CD14-positive monocyte (primary cell): ENCODE measurements around the gene CSNK1D. TPM values are rescaled to one million over a fixed set of nuclear protein-coding genes. Genes with fewer than 3 reads are reported as not detected.

Experiments used
- DNase-seq, 3 donors: peaks; one replicate each; pipeline ENCODE4 v3.0.0-alpha.2; 2011 to 2022
- H2AFZ ChIP-seq: 2 replicates; pipeline ENCODE4 v1.6.0; 2012; ENCODE audit warnings: mild to moderate bottlenecking, low read depth, low read length, inconsistent platforms; ENCODE audit not compliant: insufficient read depth, poor library complexity, severe bottlenecking
- H3K27ac ChIP-seq, 2 donors: 1 replicate in 1 of 2; 2 replicates in 1 of 2; pipeline ENCODE4 v1.5.1; 2012 to 2013; ENCODE audit warnings: low read length in 2 of 2, control low read depth in 1 of 2, inconsistent platforms in 1 of 2, low read depth in 1 of 2, mild to moderate bottlenecking in 1 of 2
- H3K27me3 ChIP-seq, 2 donors: one replicate each; pipeline versions ENCODE4 v1.6.0 to v1.6.1; 2011 to 2013; ENCODE audit warnings: low read length in 2 of 2; ENCODE audit not compliant: control insufficient read depth in 2 of 2, insufficient read depth in 2 of 2
- H3K36me3 ChIP-seq, 2 donors: replicated peaks in 1 of 2; 1 replicate in 1 of 2; 2 replicates in 1 of 2; pipeline versions ENCODE4 v1.5.1 to v1.6.1; 2012 to 2013; ENCODE audit warnings: low read length in 2 of 2, control low read depth in 1 of 2, inconsistent platforms in 1 of 2, mild to moderate bottlenecking in 1 of 2; ENCODE audit not compliant: insufficient read depth in 2 of 2, control insufficient read depth in 1 of 2
- H3K4me1 ChIP-seq, 2 donors: 1 replicate in 1 of 2; 2 replicates in 1 of 2; pipeline versions ENCODE4 v1.5.1 to v1.6.1; 2012 to 2013; ENCODE audit warnings: low read length in 2 of 2, control low read depth in 1 of 2, inconsistent platforms in 1 of 2, mild to moderate bottlenecking in 1 of 2, moderate library complexity in 1 of 2; ENCODE audit not compliant: insufficient read depth in 2 of 2, control insufficient read depth in 1 of 2
- H3K4me2 ChIP-seq: replicated peaks from 2 replicates; pipeline ENCODE3; 2012; ENCODE audit warnings: low read length, moderate library complexity, mild to moderate bottlenecking; ENCODE audit not compliant: poor library complexity, severe bottlenecking; ENCODE audit errors: extremely low read depth
- H3K4me3 ChIP-seq, 3 experiments: fragments of 200-600 bp in 1 of 3; sonication (generic) in 1 of 3; replicated peaks in 1 of 3; 1 replicate in 2 of 3; 2 replicates in 1 of 3; pipeline ENCODE4 v1.5.1; 2011 to 2013; ENCODE audit warnings: low read length in 3 of 3, mild to moderate bottlenecking in 3 of 3, control low read depth in 2 of 3, low read depth in 2 of 3, inconsistent platforms in 1 of 3, moderate library complexity in 1 of 3
- H3K79me2 ChIP-seq: 2 replicates; pipeline ENCODE4 v1.6.0; 2012; ENCODE audit warnings: mild to moderate bottlenecking, control low read depth, inconsistent platforms, low read length, moderate library complexity; ENCODE audit not compliant: insufficient read depth
- H3K9ac ChIP-seq: 2 replicates; pipeline ENCODE4 v1.6.0; 2017; ENCODE audit warnings: low read length, mild to moderate bottlenecking; ENCODE audit not compliant: insufficient read depth, poor library complexity, severe bottlenecking
- H3K9me3 ChIP-seq, 2 donors: replicated peaks in 1 of 2; 1 replicate in 1 of 2; 2 replicates in 1 of 2; pipeline versions ENCODE4 v1.5.1 to v1.6.1; 2012 to 2013; ENCODE audit warnings: low read length in 2 of 2, control low read depth in 1 of 2; ENCODE audit not compliant: control insufficient read depth in 1 of 2, insufficient read depth in 1 of 2
- H4K20me1 ChIP-seq: 2 replicates; pipeline ENCODE4 v1.6.0; 2012; ENCODE audit warnings: mild to moderate bottlenecking, low read length, control low read depth, moderate library complexity; ENCODE audit not compliant: insufficient read depth
- H3K27ac Mint-ChIP-seq, 7 donors: one replicate each; pipeline ENCODE4 v1.8.0; 2020; ENCODE audit warnings: mild to moderate bottlenecking in 7 of 7, mixed read lengths in 7 of 7, moderate library complexity in 6 of 7, inconsistent platforms in 2 of 7
- H3K27me3 Mint-ChIP-seq, 3 donors: one replicate each; pipeline ENCODE4 v1.8.0; 2021 to 2022; ENCODE audit warnings: low read depth in 3 of 3, mild to moderate bottlenecking in 3 of 3, mixed read lengths in 3 of 3, moderate library complexity in 3 of 3, inconsistent platforms in 1 of 3
- H3K36me3 Mint-ChIP-seq, 2 donors: one replicate each; pipeline ENCODE4 v1.8.0; 2020; ENCODE audit warnings: mixed read lengths in 2 of 2, inconsistent platforms in 1 of 2, mild to moderate bottlenecking in 1 of 2
- H3K4me1 Mint-ChIP-seq: one replicate; pipeline ENCODE4 v1.8.0; 2020; ENCODE audit warnings: mild to moderate bottlenecking, mixed read lengths
- H3K4me3 Mint-ChIP-seq, 2 donors: one replicate each; pipeline ENCODE4 v1.8.0; 2020; ENCODE audit warnings: mild to moderate bottlenecking in 2 of 2, mixed read lengths in 2 of 2, moderate library complexity in 1 of 2
- H3K9me3 Mint-ChIP-seq, 7 donors: one replicate each; pipeline ENCODE4 v1.8.0; 2020 to 2022; ENCODE audit warnings: mixed read lengths in 7 of 7, mild to moderate bottlenecking in 6 of 7, moderate library complexity in 6 of 7, inconsistent platforms in 2 of 7
- WGBS: methylation state at CpG from one replicate; pipeline ENCODE4 v1.1.5; 2013; ENCODE audit warnings: missing lambda C conversion rate; ENCODE audit not compliant: insufficient coverage; 5-methylcytosine and 5-hydroxymethylcytosine counted together
- intact Hi-C, 2 donors: fragments of 100-400 bp; cut with micrococcal nuclease; formaldehyde crosslinking; loops; one replicate each; pipeline versions ENCODE4 v1.15.0 to v1.15.1; 2023
- polyA plus RNA-seq, 3 donors: library from polyadenylated mRNA; depleted of rRNA in 1 of 3; unstranded in 2 of 3; stranded (reverse) in 1 of 3; fragments of 300-500 nt in 2 of 3; fragments of >200 nt in 1 of 3; fragmentation: Illumina TruSeq in 2 of 3; gene quantifications; 1 replicate in 2 of 3; 2 replicates in 1 of 3; pipeline ENCODE4 v1.2.3, GENCODE V29; 2012 to 2021
- TF ChIP-seq, protein P1 (sequence below): fragments of 200-600 bp; IDR thresholded peaks from one replicate; pipeline ENCODE4 v1.8.0; 2022; ENCODE audit warnings: antibody characterized with exemption, mild to moderate bottlenecking

CSNK1D gene
- polyA plus RNA-seq, 3 donors = 47.0 to 299 (median 60.9) TPM

- WGBS = 23% methylated on average over 13 of the region's 13 CpGs
- no peak overlapping the region for H3K27ac ChIP-seq
- H3K27me3 ChIP-seq = no peaks in the 10 kb centered on the region
- no peaks in the 10 kb centered on the region for H3K36me3 ChIP-seq
- H3K9ac ChIP-seq = peak overlapping the region; percentile 26
- H4K20me1 ChIP-seq = no peaks in the 10 kb centered on the region
- Mint-ChIP-seq H3K9me3 (peaks cover 0 to 7% (median 0%) of the 10 kb centered on the region in 7 donors), H3K4me3 (peak overlapping the region in 1 of 2 donors; percentile 46), H3K27me3 (peaks cover 0 to 9% (median 5%) of the 10 kb centered on the region in 3 donors), H3K4me1 (peaks cover 49% of the 10 kb centered on the region), H3K36me3 (peaks cover 4 to 5% of the 10 kb centered on the region in 2 donors), H3K27ac (peak overlapping the region in 5 of 7 donors; percentile 8 to 73 (median 60))
- no peaks in the 10 kb centered on the region for H3K9me3 ChIP-seq
- intact Hi-C loops = no loop called here
- H3K79me2 ChIP-seq = no peaks in the 10 kb centered on the region
- H3K4me2 ChIP-seq = peak overlapping the region; percentile 19
- H2AFZ ChIP-seq = no peak overlapping the region
- H3K4me1 ChIP-seq = peaks cover 52 to 65% of the 10 kb centered on the region in 2 donors
- DNase-seq = peak; percentile 73 to 92 (median 79)
- TF ChIP-seq, protein P1, sequence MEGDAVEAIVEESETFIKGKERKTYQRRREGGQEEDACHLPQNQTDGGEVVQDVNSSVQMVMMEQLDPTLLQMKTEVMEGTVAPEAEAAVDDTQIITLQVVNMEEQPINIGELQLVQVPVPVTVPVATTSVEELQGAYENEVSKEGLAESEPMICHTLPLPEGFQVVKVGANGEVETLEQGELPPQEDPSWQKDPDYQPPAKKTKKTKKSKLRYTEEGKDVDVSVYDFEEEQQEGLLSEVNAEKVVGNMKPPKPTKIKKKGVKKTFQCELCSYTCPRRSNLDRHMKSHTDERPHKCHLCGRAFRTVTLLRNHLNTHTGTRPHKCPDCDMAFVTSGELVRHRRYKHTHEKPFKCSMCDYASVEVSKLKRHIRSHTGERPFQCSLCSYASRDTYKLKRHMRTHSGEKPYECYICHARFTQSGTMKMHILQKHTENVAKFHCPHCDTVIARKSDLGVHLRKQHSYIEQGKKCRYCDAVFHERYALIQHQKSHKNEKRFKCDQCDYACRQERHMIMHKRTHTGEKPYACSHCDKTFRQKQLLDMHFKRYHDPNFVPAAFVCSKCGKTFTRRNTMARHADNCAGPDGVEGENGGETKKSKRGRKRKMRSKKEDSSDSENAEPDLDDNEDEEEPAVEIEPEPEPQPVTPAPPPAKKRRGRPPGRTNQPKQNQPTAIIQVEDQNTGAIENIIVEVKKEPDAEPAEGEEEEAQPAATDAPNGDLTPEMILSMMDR = no peak
- no peak overlapping the region for H3K4me3 ChIP-seq
Measured at GRCh38 chr17:82283208-82283749, 9.8 kb upstream of the CSNK1D start.

DNA sequence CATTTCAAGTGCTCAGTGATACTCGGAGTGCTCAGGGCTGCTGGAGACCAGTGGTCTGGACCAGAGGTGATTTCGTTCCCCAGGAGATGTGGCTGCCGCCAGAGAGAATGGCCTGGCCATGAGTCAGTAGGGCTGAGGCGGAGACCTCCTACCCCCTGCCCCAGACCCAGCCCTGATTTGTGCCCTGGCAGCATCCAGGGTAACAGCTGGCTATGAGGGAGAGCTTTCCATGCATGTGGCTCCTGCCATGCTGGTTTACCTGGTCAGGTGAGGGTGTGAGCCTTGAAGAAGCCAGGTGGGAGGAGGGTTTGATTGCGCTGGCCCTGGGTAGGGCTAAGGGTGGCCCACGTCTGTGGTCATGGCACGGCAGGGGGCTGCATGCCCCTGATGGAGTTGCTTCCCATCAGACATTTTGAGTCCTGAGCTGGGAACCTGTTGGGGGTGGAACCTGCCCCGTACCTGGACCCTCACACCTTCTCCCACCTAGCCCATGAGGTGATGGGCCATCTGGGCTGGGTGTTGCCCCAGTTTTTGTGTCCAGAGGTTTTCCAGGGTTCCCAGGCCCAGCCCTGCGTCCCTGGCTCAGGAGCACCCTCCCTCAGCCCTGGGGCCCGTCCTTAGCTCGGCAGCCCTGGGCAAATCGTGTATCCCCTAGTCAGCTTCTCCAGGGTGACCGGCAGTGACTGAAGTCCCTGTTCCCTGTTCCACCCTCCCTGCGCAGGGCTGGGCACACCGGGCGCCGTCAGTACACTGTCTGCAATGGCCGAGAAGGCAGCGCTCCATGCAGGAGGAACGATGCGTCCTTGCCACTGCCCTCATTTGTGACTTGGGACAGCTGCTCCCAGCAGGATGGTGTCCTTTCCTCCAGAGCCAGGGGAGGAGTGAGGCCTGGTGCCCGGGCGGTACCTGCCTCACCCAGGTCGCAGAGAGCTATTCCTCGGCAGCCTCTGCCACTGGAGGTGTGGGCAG, 9.0 kb upstream of the CSNK1D start:
- Histone ChIP-seq H3K27me3 (no peaks in the 10 kb centered on the region), H4K20me1 (no peaks in the 10 kb centered on the region), H3K4me1 (peaks cover 48 to 62% of the 10 kb centered on the region in 2 donors), H3K4me2 (peak overlapping the region; percentile 19), H3K27ac (no peak overlapping the region), H3K9ac (peak overlapping the region; percentile 26), H3K9me3 (no peaks in the 10 kb centered on the region), H2AFZ (no peak overlapping the region), H3K4me3 (no peak overlapping the region), H3K79me2 (no peaks in the 10 kb centered on the region), H3K36me3 (no peaks in the 10 kb centered on the region)
- Mint-ChIP-seq H3K27me3 (peaks cover 0 to 5% (median 5%) of the 10 kb centered on the region in 3 donors), H3K9me3 (peaks cover 0 to 4% (median 0%) of the 10 kb centered on the region in 7 donors), H3K4me1 (peaks cover 46% of the 10 kb centered on the region), H3K27ac (peak overlapping the region in 1 of 7 donors; percentile 35), H3K36me3 (peaks cover 7 to 9% of the 10 kb centered on the region in 2 donors), H3K4me3 (no peak overlapping the region)
- intact Hi-C loops = no loop called here
- 94% methylated on average over 23 of the region's 25 CpGs for WGBS
- no peak for DNase-seq
- TF ChIP-seq, protein P1 = no peak
